ENCODE results near the gene CHCHD5. TPM values are rescaled to one million over a fixed set of nuclear protein-coding genes. Genes with fewer than 3 reads are reported as not detected.

CHCHD5 gene
- total and polyA plus RNA-seq, 10 of the 15 experiments (the other 5 are each of a cell fraction or from before 2014, with no cell fraction given): 16.4 to 118 (median 45.2) TPM

DNA sequence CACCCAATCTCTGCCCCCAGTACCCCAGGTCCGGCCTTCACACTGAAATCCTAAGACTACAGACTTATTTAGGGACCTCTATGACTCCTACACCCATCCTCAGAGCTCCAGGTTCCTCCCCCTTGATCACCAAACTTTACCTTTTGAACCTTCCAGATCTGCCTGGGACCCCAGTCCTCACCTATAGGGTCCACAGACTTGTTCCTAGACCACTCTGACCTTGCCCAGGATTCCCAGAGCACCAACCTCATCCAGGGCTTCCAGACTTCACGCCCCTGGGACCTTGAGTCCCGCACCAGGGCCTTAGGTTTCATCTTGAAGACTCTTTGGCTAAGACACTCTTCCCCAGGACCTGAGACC is 462 bp downstream of the CHCHD5 start:
- no peak for DNase-seq (ENCODE audit: low read depth, low spot score)
- BruUV-seq (replicated peaks): no TSS peak
- TF ChIP-seq, protein P1, sequence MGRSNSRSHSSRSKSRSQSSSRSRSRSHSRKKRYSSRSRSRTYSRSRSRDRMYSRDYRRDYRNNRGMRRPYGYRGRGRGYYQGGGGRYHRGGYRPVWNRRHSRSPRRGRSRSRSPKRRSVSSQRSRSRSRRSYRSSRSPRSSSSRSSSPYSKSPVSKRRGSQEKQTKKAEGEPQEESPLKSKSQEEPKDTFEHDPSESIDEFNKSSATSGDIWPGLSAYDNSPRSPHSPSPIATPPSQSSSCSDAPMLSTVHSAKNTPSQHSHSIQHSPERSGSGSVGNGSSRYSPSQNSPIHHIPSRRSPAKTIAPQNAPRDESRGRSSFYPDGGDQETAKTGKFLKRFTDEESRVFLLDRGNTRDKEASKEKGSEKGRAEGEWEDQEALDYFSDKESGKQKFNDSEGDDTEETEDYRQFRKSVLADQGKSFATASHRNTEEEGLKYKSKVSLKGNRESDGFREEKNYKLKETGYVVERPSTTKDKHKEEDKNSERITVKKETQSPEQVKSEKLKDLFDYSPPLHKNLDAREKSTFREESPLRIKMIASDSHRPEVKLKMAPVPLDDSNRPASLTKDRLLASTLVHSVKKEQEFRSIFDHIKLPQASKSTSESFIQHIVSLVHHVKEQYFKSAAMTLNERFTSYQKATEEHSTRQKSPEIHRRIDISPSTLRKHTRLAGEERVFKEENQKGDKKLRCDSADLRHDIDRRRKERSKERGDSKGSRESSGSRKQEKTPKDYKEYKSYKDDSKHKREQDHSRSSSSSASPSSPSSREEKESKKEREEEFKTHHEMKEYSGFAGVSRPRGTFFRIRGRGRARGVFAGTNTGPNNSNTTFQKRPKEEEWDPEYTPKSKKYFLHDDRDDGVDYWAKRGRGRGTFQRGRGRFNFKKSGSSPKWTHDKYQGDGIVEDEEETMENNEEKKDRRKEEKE (IDR thresholded peaks at IDR 0.05): no peak
- TF ChIP-seq MYB (IDR thresholded peaks at IDR 0.05; ENCODE audit: borderline replicate concordance, low read depth, low read length) (no peak), IKZF2 (IDR thresholded peaks at IDR 0.05) (no peak), NFIC (IDR thresholded peaks at IDR 0.05; ENCODE audit: low read depth, low read length) (no peak), NFYB (IDR thresholded peaks at IDR 0.05; ENCODE audit: insufficient read depth, low read depth, low read length) (no peak), PAX5 (IDR thresholded peaks at IDR 0.05; ENCODE audit: borderline replicate concordance, low read depth, low read length) (no peak), MXI1 (IDR thresholded peaks at IDR 0.05; ENCODE audit: low read depth, low read length) (no peak), SMARCA5 (IDR thresholded peaks at IDR 0.05) (0 out of 2 replicates have a peak, but pooled peaks have one; percentile 7), SMAD1 (IDR thresholded peaks at IDR 0.05; ENCODE audit: low read depth, partially characterized antibody) (peak; percentile 33), ZNF217 (IDR thresholded peaks at IDR 0.05) (no peak), TAF1 (IDR thresholded peaks at IDR 0.05; ENCODE audit: borderline replicate concordance, low read depth, low read length) (0 out of 2 replicates have a peak, but pooled peaks have one; percentile 38)
- TF ChIP-seq, protein P2, sequence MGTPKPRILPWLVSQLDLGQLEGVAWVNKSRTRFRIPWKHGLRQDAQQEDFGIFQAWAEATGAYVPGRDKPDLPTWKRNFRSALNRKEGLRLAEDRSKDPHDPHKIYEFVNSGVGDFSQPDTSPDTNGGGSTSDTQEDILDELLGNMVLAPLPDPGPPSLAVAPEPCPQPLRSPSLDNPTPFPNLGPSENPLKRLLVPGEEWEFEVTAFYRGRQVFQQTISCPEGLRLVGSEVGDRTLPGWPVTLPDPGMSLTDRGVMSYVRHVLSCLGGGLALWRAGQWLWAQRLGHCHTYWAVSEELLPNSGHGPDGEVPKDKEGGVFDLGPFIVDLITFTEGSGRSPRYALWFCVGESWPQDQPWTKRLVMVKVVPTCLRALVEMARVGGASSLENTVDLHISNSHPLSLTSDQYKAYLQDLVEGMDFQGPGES (IDR thresholded peaks at IDR 0.05): no peak
- TF ChIP-seq, protein P3, sequence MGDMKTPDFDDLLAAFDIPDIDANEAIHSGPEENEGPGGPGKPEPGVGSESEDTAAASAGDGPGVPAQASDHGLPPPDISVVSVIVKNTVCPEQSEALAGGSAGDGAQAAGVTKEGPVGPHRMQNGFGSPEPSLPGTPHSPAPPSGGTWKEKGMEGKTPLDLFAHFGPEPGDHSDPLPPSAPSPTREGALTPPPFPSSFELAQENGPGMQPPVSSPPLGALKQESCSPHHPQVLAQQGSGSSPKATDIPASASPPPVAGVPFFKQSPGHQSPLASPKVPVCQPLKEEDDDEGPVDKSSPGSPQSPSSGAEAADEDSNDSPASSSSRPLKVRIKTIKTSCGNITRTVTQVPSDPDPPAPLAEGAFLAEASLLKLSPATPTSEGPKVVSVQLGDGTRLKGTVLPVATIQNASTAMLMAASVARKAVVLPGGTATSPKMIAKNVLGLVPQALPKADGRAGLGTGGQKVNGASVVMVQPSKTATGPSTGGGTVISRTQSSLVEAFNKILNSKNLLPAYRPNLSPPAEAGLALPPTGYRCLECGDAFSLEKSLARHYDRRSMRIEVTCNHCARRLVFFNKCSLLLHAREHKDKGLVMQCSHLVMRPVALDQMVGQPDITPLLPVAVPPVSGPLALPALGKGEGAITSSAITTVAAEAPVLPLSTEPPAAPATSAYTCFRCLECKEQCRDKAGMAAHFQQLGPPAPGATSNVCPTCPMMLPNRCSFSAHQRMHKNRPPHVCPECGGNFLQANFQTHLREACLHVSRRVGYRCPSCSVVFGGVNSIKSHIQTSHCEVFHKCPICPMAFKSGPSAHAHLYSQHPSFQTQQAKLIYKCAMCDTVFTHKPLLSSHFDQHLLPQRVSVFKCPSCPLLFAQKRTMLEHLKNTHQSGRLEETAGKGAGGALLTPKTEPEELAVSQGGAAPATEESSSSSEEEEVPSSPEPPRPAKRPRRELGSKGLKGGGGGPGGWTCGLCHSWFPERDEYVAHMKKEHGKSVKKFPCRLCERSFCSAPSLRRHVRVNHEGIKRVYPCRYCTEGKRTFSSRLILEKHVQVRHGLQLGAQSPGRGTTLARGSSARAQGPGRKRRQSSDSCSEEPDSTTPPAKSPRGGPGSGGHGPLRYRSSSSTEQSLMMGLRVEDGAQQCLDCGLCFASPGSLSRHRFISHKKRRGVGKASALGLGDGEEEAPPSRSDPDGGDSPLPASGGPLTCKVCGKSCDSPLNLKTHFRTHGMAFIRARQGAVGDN (IDR thresholded peaks at IDR 0.05): 0 out of 2 replicates have a peak, but pooled peaks have one; percentile 39

More for the DNA sequence above, 462 bp downstream of the CHCHD5 start:
- ChIA-PET RAD21 (ENCODE audit: unreplicated experiment) (interaction anchor here (1.2 to 4.3 kb wide), 8 partner anchors 16 to 329 kb away, joined by 3 to 28 read pairs (median 7); partner anchors contain the start of gene ZC3H8), SMC1A (ENCODE audit: uncharacterized antibody, unreplicated experiment) (interaction anchor here (0.8 to 4.3 kb wide), 5 partner anchors 15 to 357 kb away, joined by 3 to 18 read pairs (median 7); no protein-coding TSS in a partner anchor), CTCF (interaction anchor here (1.0 to 4.6 kb wide), 10 partner anchors 10 to 326 kb away, joined by 3 to 40 read pairs (median 3); partner anchors contain the start of gene SLC20A1), POLR2A (interaction anchor here (0.6 to 2.5 kb wide), 8 partner anchors 46 to 685 kb away, joined by 3 to 12 read pairs (median 4); partner anchors contain the start of gene TMEM87B)
- Histone ChIP-seq H3K4me1 (ENCODE audit: control insufficient read depth, insufficient read depth, low read length) (peaks cover 20% of the 10 kb centered on the region), H3K36me3 (ENCODE audit: control insufficient read depth in 2 of 2, insufficient read depth in 2 of 2, low read length in 1 of 2) (peaks cover 0 to 4% of the 10 kb centered on the region in 2 experiments; a peak in 1 of 4 replicates), H3K4me2 (ENCODE audit: control insufficient read depth, insufficient read depth) (peak overlapping the region; percentile 98), H2AFZ (ENCODE audit: control insufficient read depth, low read depth, low read length) (peak overlapping the region; percentile 99), H3K27me3 (replicated peaks in 1 of 2; ENCODE audit: control insufficient read depth in 2 of 2, insufficient read depth in 2 of 2, low read length in 1 of 2) (no peaks in the 10 kb centered on the region), H3K9me3 (replicated peaks; ENCODE audit: control insufficient read depth, insufficient read depth, low read length) (no peaks in the 10 kb centered on the region), H3K79me2 (ENCODE audit: control insufficient read depth, insufficient read depth, low read length) (peaks cover 11% of the 10 kb centered on the region), H3K27ac (ENCODE audit: control insufficient read depth, insufficient read depth) (peak overlapping the region; percentile 95), H3K4me3 (peak overlapping the region; percentile 89), H4K20me1 (ENCODE audit: control insufficient read depth, insufficient read depth) (no peaks in the 10 kb centered on the region), H3K9ac (ENCODE audit: control insufficient read depth, insufficient read depth, low read length) (peak overlapping the region; percentile 92)
- 50% methylated on average over 3 of the region's 3 CpGs for WGBS (ENCODE audit: insufficient coverage, insufficient replicate concordance, low lambda C conversion rate, missing lambda C conversion rate)
- in situ Hi-C loops (cut with MboI): loop anchor here (5.0 kb wide), 1 partner anchor 103 kb away; the partner anchor contains the start of gene TTL
- FAIRE-seq: peak; percentile 27
- intact Hi-C loops (cut with micrococcal nuclease; ENCODE audit: unreplicated experiment): loop anchor here (5.0 kb wide), 2 partner anchors 463 to 528 kb away; partner anchors contain the start of gene TMEM87B
- ATAC-seq: no peak
